ENCODE data around the gene PIEZO2.

Gene PIEZO2

DNA sequence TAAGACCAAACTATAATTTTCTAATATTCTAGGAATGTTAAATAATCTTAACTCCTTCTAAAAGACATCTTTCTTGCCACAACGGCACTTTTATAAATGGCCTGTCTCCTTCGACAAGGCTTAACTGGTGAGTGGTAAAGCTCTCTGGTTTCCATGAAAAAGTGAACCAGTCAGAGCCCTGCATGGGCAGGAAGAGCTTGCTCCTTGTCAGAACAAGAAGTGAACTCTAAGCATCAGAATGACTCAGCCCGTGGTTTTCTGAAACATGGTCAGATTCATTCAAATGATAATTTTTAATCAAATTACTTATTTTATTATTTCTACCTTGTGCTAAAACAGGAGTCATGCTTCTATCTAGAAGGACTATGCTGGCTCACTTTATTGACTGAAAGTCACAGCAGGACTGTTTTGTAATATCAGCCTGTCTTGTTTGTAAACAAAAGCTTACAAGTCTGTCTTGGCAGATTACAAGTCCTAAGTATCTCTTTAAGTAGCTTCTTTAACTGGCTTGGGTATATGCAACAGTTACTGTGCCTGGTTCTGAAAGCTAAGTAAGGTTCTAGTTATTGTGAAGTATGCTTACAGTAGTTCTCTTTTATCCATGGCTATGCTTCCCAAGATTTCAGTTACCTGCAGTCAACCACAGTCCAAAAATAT is 378.2 kb downstream of the PIEZO2 start:
- Histone ChIP-seq H4K20me1 (no peaks in the 10 kb centered on the region), H3K4me3 (no peak overlapping the region), H3K36me3 (no peaks in the 10 kb centered on the region), H3K4me1 (peaks cover 0 to 19% (median 2%) of the 10 kb centered on the region in 10 experiments; a peak in 7 of 20 replicates), H3K9ac (no peak overlapping the region), H3K4me2 (peak overlapping the region in 2 of 11 experiments; percentile 11 to 43; a peak in 3 of 22 replicates), H3K9me3 (replicated peaks in 1 of 11) (0 out of 22 replicates have a peak, but pooled peaks cover 0 to 5% (median 0%) of the 10 kb centered on the region in 11 experiments), H3K27me3 (no peaks in the 10 kb centered on the region), H3K27ac (peak overlapping the region in 1 of 11 experiments; percentile 20; a peak in 1 of 22 replicates)
- no peak for TF ChIP-seq Cebpa-rat (IDR thresholded peaks at IDR 0.05)

DNA sequence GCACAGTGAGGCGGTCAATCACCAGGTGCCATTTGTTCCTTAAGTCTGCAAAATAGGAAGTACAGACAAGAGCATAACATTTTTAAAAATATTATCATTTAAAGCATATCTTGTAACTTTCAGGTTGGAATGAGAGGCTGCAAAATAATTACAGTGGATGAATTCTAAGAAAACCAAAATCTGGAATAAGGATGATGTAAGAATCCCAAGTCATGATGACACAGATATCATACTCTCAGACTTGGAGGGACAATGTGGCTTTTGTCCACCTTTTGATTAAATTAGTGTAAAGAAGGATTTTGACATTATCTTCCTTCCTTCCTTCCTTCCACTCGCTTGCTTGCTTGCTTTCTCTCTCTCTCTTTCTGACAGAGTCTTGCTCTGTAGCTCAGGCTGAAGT is 379.1 kb downstream of the PIEZO2 start:
- Histone ChIP-seq H3K27me3 (no peaks in the 10 kb centered on the region), H3K9me3 (replicated peaks in 1 of 11) (0 out of 22 replicates have a peak, but pooled peaks cover 0 to 5% (median 0%) of the 10 kb centered on the region in 11 experiments), H3K4me2 (no peak overlapping the region; a peak in 1 of 22 replicates), H3K4me3 (no peak overlapping the region), H4K20me1 (no peaks in the 10 kb centered on the region), H3K36me3 (no peaks in the 10 kb centered on the region), H3K4me1 (peaks cover 0 to 15% (median 2%) of the 10 kb centered on the region in 10 experiments; a peak in 7 of 20 replicates), H3K27ac (no peak overlapping the region), H3K9ac (no peak overlapping the region)
- no peak for TF ChIP-seq Cebpa-rat (IDR thresholded peaks at IDR 0.05)

DNA sequence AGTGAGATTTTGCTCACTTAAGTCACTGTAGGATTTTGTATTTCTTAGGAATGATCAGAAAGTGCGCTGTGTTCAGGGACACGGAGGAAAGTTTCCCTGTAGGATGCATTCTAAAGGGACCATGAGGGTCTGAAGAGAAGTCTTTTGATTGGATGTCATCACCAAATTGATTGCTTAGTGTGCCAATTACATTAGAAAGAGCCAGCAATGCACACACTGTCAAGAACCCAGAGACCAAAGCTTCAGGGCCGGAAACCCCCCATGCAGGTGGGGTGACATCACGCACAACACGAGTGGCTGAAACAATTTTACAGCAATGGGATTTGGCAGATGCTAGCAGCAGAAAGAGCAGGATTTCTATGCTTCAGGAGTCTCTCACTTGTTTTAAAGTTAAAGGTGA is 381.1 kb downstream of the PIEZO2 start:
- Histone ChIP-seq H3K4me2 (no peak overlapping the region), H3K9ac (no peak overlapping the region), H4K20me1 (no peaks in the 10 kb centered on the region), H3K4me1 (peaks cover 0 to 11% (median 2%) of the 10 kb centered on the region in 10 experiments; a peak in 7 of 20 replicates), H3K27ac (no peak overlapping the region), H3K36me3 (no peaks in the 10 kb centered on the region), H3K4me3 (no peak overlapping the region), H3K27me3 (no peaks in the 10 kb centered on the region), H3K9me3 (replicated peaks in 1 of 11) (0 out of 22 replicates have a peak, but pooled peaks cover 0 to 5% (median 0%) of the 10 kb centered on the region in 11 experiments)
- TF ChIP-seq Cebpa-rat (IDR thresholded peaks at IDR 0.05) = no peak

DNA sequence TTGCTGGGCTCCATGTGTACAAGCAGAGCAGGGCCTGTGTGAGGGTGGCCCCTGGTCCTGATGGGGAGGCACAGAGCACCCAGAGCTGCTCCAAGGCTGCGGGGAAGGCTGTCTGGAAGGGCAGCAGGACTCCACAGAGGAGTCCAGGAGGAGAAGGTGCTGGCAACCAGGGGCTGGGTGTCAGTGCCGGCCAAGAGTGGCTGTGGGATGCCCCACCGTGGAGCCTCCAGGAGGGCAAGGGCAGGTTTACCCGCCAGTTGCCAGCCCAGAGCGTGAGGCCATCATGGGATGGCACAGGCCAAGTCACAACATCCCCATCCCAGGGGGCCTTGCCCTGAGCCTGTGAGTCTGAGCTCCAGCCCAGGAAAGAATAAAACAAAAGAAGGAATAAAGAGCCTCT is 381.7 kb downstream of the PIEZO2 start:
- Histone ChIP-seq H3K4me1 (peaks cover 0 to 11% (median 2%) of the 10 kb centered on the region in 10 experiments; a peak in 7 of 20 replicates), H3K27ac (no peak overlapping the region), H3K36me3 (no peaks in the 10 kb centered on the region), H4K20me1 (no peaks in the 10 kb centered on the region), H3K27me3 (no peaks in the 10 kb centered on the region), H3K9ac (no peak overlapping the region), H3K4me2 (no peak overlapping the region), H3K9me3 (replicated peaks in 1 of 11) (0 out of 22 replicates have a peak, but pooled peaks cover 0 to 5% (median 0%) of the 10 kb centered on the region in 11 experiments), H3K4me3 (no peak overlapping the region)
- TF ChIP-seq Cebpa-rat (IDR thresholded peaks at IDR 0.05) = no peak

DNA sequence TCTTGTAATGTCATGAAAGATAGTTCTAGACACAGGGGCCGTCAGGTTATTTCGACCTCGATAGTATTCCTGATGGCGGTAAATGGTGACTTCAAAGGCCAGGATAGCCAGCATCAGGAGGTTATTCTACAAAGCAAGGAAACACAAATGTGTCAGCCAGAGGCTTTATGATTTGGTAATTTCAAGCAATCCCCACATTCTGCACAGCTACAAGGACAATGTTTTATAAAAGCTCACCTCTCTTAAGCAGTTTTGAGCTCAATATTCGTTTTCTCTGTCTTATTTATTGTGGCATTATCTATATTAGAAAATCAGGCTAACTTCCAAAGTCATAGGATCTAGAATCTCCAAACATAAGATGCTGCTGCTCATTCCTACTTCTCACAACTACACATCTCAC is 388.4 kb downstream of the PIEZO2 start:
- H3K27me3 ChIP-seq = no peaks in the 10 kb centered on the region
- no peak overlapping the region for H3K9ac ChIP-seq

DNA sequence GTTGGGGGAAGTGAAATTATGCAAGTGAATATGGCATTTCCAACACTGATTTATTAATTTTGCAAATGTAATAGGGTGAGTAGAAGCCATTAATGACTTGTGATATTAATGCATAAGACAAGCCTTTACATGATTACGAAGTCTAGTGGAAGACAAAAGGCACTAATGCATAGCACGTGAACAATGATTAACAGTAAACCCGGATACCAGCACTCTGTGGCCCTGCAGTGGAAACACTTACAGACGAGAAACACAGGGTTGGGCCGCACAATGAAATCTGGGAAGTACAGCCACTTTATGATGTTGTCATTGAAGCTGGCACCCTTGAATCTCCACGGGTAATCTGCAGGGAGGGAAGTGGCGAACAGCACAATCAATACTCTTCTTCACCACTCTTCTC is 390.1 kb downstream of the PIEZO2 start:
- H3K4me2 ChIP-seq = no peak overlapping the region
- H3K27ac ChIP-seq = no peak overlapping the region
- no peak overlapping the region for H3K4me3 ChIP-seq
- no peaks in the 10 kb centered on the region for H3K9me3 ChIP-seq (replicated peaks in 1 of 11)
- no peaks in the 10 kb centered on the region for H4K20me1 ChIP-seq
- no peak for TF ChIP-seq Cebpa-rat (IDR thresholded peaks at IDR 0.05)
- no peaks in the 10 kb centered on the region for H3K4me1 ChIP-seq
- no peaks in the 10 kb centered on the region for H3K36me3 ChIP-seq
- no peak overlapping the region for H3K9ac ChIP-seq
- H3K27me3 ChIP-seq = no peaks in the 10 kb centered on the region

More for the DNA sequence above, 388.4 kb downstream of the PIEZO2 start:
- Histone ChIP-seq H3K36me3 (no peaks in the 10 kb centered on the region), H3K4me1 (no peaks in the 10 kb centered on the region), H3K4me3 (no peak overlapping the region), H3K9me3 (replicated peaks in 1 of 11) (no peaks in the 10 kb centered on the region), H3K27ac (no peak overlapping the region), H3K4me2 (no peak overlapping the region), H4K20me1 (no peaks in the 10 kb centered on the region)
- TF ChIP-seq Cebpa-rat (IDR thresholded peaks at IDR 0.05) = no peak

DNA sequence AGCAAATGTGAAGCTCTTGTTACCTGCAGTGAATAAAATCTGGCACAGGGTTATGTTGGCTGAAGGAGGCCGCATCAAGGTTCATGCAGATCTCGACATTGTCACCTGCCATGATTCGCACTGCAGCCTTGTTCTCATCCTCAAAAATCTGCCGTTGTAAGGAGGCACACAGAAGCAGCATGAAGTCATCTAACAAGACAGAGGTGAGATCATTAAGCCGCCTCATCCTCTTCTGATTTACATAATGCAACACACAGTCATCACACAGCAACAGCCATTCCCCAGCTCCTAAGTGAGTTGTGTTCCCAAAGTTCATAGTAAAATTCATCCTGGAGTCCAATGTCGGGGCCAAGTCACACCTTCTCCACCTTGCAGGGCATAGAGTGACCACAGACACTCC is 391.4 kb downstream of the PIEZO2 start:
- Histone ChIP-seq H3K4me1 (no peaks in the 10 kb centered on the region), H3K27ac (no peak overlapping the region), H3K36me3 (no peaks in the 10 kb centered on the region), H4K20me1 (no peaks in the 10 kb centered on the region), H3K27me3 (no peaks in the 10 kb centered on the region), H3K9me3 (replicated peaks in 1 of 11) (no peaks in the 10 kb centered on the region), H3K4me3 (no peak overlapping the region), H3K9ac (no peak overlapping the region), H3K4me2 (no peak overlapping the region)
- no peak for TF ChIP-seq Cebpa-rat (IDR thresholded peaks at IDR 0.05)

DNA sequence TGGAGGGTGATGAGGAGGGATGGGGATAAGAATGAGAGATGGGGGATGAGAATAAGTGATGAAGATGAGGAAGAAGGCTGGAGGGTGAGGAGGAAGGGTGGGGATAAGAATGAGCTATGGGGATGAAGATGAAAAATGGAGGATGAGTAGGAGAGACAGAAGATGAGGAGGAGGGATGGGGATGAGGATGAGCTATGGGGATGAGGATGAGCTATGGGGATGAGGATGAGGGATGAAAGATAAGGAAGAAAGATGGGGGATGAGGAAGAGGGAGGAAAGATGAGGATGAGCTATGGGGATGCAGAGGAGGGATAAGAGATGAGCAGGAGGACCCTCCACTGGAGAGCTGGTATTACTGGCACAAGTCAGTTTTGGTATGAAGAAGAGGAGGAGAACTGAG is 392.0 kb downstream of the PIEZO2 start:
- no peak overlapping the region for H3K27ac ChIP-seq
- H4K20me1 ChIP-seq = no peaks in the 10 kb centered on the region
- no peak overlapping the region for H3K4me3 ChIP-seq
- no peak overlapping the region for H3K4me2 ChIP-seq
- TF ChIP-seq Cebpa-rat (IDR thresholded peaks at IDR 0.05) = no peak
- H3K36me3 ChIP-seq = no peaks in the 10 kb centered on the region
- no peaks in the 10 kb centered on the region for H3K27me3 ChIP-seq
- H3K9me3 ChIP-seq (replicated peaks in 1 of 11) = no peaks in the 10 kb centered on the region
- H3K4me1 ChIP-seq = no peaks in the 10 kb centered on the region
- no peak overlapping the region for H3K9ac ChIP-seq

DNA sequence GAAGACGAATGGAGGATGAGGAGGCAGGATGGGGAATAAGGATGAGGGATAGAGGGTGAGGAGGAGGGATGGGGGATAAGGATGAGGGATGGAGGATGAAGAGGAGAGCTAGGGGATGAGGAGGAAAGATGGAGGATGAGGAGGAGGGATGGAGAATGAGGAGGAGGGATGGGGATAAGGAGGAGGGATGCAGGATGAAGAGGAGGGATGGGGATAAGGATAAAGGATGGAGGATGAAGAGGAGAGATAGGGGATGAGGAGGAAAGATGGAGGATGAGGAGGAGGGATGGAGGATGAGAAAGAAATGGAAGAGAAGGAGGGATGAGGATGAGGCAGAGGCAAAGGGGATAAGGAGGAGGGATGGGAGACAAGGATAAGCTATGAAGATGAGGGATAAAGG is 393.5 kb downstream of the PIEZO2 start:
- no peaks in the 10 kb centered on the region for H4K20me1 ChIP-seq
- no peaks in the 10 kb centered on the region for H3K4me1 ChIP-seq
- H3K27me3 ChIP-seq = no peaks in the 10 kb centered on the region
- H3K4me3 ChIP-seq = no peak overlapping the region
- H3K4me2 ChIP-seq = no peak overlapping the region
- H3K9me3 ChIP-seq (replicated peaks in 1 of 11) = no peaks in the 10 kb centered on the region
- no peak overlapping the region for H3K27ac ChIP-seq
- TF ChIP-seq Cebpa-rat (IDR thresholded peaks at IDR 0.05) = no peak
- no peaks in the 10 kb centered on the region for H3K36me3 ChIP-seq
- no peak overlapping the region for H3K9ac ChIP-seq

DNA sequence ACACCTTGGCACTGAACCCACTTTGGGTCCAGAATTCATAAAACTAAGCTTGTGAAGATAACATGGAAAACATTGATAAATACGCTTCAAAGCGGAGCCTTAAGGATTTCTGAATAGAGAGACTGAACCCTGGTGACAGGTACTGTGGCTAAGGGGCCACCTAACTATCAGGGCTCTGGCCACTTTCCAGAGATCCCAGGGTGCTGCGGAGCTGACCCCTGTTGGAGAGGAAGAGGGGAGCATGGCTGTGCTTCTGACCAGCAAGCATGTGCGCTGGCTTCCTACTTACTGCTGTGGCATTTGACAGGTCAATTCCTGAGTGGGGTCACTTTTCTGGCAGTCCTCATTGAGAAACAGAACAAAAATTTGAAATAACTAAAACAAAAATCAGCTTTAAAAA is 395.2 kb downstream of the PIEZO2 start:
- Histone ChIP-seq H4K20me1 (no peaks in the 10 kb centered on the region), H3K4me3 (no peak overlapping the region), H3K4me2 (no peak overlapping the region), H3K27me3 (no peaks in the 10 kb centered on the region), H3K27ac (no peak overlapping the region), H3K9ac (no peak overlapping the region), H3K4me1 (no peaks in the 10 kb centered on the region), H3K36me3 (no peaks in the 10 kb centered on the region), H3K9me3 (replicated peaks in 1 of 11) (no peaks in the 10 kb centered on the region)
- no peak for TF ChIP-seq Cebpa-rat (IDR thresholded peaks at IDR 0.05)
